Smooth muscle cell (in vitro differentiated cells): ENCODE measurements around the gene HSD3B7. TPM values are rescaled to one million over a fixed set of nuclear protein-coding genes. Genes with fewer than 3 reads are reported as not detected.

Experiments
- DNase-seq: peaks from one replicate; lab custom pipeline; 2025; ENCODE audit not compliant: unreplicated experiment; lab: John Stamatoyannopoulos, UW
- H2AFZ ChIP-seq: fragments of 200-600 bp; sonication (generic); 2 replicates; pipeline ENCODE4 v1.6.0; 2016; ENCODE audit warnings: antibody characterized with exemption, low read depth, mild to moderate bottlenecking
- H3F3A ChIP-seq: fragments of 200-600 bp; sonication (generic); 2 replicates; pipeline ENCODE4 v1.6.0; 2017; ENCODE audit warnings: antibody characterized with exemption, low read depth
- H3K27ac ChIP-seq: fragments of 200-600 bp; sonication (generic); 2 replicates; pipeline ENCODE4 v1.5.1; 2016; ENCODE audit warnings: low read depth, mild to moderate bottlenecking
- H3K27me3 ChIP-seq: fragments of 200-600 bp; sonication (generic); 2 replicates; pipeline ENCODE4 v1.6.1; 2016; ENCODE audit warnings: low read depth, mild to moderate bottlenecking
- H3K36me3 ChIP-seq: fragments of 200-600 bp; sonication (generic); 2 replicates; pipeline ENCODE4 v1.5.1; 2016; ENCODE audit warnings: low read depth
- H3K4me1 ChIP-seq: fragments of 200-600 bp; sonication (generic); 2 replicates; pipeline ENCODE4 v1.5.1; 2016; ENCODE audit warnings: low read depth
- H3K4me2 ChIP-seq: fragments of 200-600 bp; sonication (generic); 2 replicates; pipeline ENCODE4 v1.6.0; 2016; ENCODE audit warnings: mild to moderate bottlenecking
- H3K4me3 ChIP-seq: fragments of 200-600 bp; sonication (generic); 2 replicates; pipeline ENCODE4 v1.5.1; 2016; ENCODE audit warnings: mild to moderate bottlenecking
- H3K79me2 ChIP-seq: fragments of 200-600 bp; sonication (generic); 2 replicates; pipeline ENCODE4 v1.6.0; 2016; ENCODE audit warnings: low read depth, mild to moderate bottlenecking
- H3K9ac ChIP-seq: fragments of 200-600 bp; sonication (generic); 2 replicates; pipeline ENCODE4 v1.6.0; 2016; ENCODE audit warnings: low read depth
- H3K9me3 ChIP-seq: fragments of 200-600 bp; sonication (generic); replicated peaks from 2 replicates; pipeline ENCODE4 v1.5.1; 2016; ENCODE audit warnings: low read depth
- H4K20me1 ChIP-seq: fragments of 200-600 bp; sonication (generic); 2 replicates; pipeline ENCODE4 v1.6.0; 2016; ENCODE audit warnings: low read depth
- CTCF ChIP-seq: fragments of 200-600 bp; sonication (generic); IDR thresholded peaks from 2 replicates; pipeline ENCODE4 v1.5.1; 2017; ENCODE audit warnings: borderline replicate concordance, mild to moderate bottlenecking, antibody characterized with exemption; ENCODE audit not compliant: insufficient read depth, poor library complexity, severe bottlenecking
- WGBS: methylation state at CpG from one replicate; pipeline ENCODE4 v1.1.7; 2016; ENCODE audit warnings: low lambda C conversion rate; 5-methylcytosine and 5-hydroxymethylcytosine counted together
- polyA plus RNA-seq: library from polyadenylated mRNA; unstranded; fragments of >200 nt; fragmentation: Nextera tagmentation; extraction: Ambion mirVana; gene quantifications from 2 replicates; pipeline ENCODE4 v1.2.1, GENCODE V29; 2016
- total RNA-seq: library from RNA; depleted of rRNA; stranded (reverse); fragments of >200 nt; gene quantifications from 2 replicates; pipeline ENCODE4 v1.2.3, GENCODE V29; 2014

The HSD3B7 gene
- total and polyA plus RNA-seq, 2 experiments from 2014 or later = 10.8 to 15.5 TPM

- H3K4me2 ChIP-seq = no peak overlapping the region
- no peak overlapping the region for H3K9ac ChIP-seq
- peaks cover 13% of the 10 kb centered on the region for H3K79me2 ChIP-seq
- peaks cover 11% of the 10 kb centered on the region for H4K20me1 ChIP-seq
- H3K36me3 ChIP-seq = no peaks in the 10 kb centered on the region
- no peak overlapping the region for H3K27ac ChIP-seq
- no peaks in the 10 kb centered on the region for H3K27me3 ChIP-seq
- H3K4me3 ChIP-seq = no peak overlapping the region
- no peaks in the 10 kb centered on the region for H3F3A ChIP-seq
- DNase-seq = no peak
- H3K9me3 ChIP-seq = no peaks in the 10 kb centered on the region
- no peak for TF ChIP-seq CTCF
- 86% methylated on average over 4 of the region's 4 CpGs for WGBS
- H3K4me1 ChIP-seq = no peaks in the 10 kb centered on the region
- H2AFZ ChIP-seq = no peak overlapping the region
Measured at GRCh38 chr16:31031276-31031675, 46.3 kb downstream of the HSD3B7 start.

- Histone ChIP-seq H4K20me1 (peaks cover 11% of the 10 kb centered on the region), H3K4me1 (no peaks in the 10 kb centered on the region), H3K27ac (peak within 1 kb of the TSS; percentile 96), H3K36me3 (no peaks in the 10 kb centered on the region), H3K27me3 (no peaks in the 10 kb centered on the region), H3K9ac (peak within 1 kb of the TSS; percentile 94), H3K9me3 (no peaks in the 10 kb centered on the region), H3F3A (no peaks in the 10 kb centered on the region), H2AFZ (peak within 1 kb of the TSS; percentile 76), H3K4me3 (peak within 1 kb of the TSS; percentile 95), H3K4me2 (peak within 1 kb of the TSS; percentile 92), H3K79me2 (peaks cover 13% of the 10 kb centered on the region)
- 2% methylated on average over 70 of the region's 75 CpGs for WGBS
- peak; percentile 89 for DNase-seq
- no peak for TF ChIP-seq CTCF
Measured at GRCh38 chr16:31032736-31033708, 48.0 kb downstream of the HSD3B7 start, which contains the start of gene STX4. Gene STX4 (plus strand): TSS chr16:31033558. CDS start chr16:31033806, 248 bp downstream.

- TF ChIP-seq CTCF = no peak
Measured at GRCh38 chr16:31033709-31034492, 48.9 kb downstream of the HSD3B7 start.

More at GRCh38 chr16:31033709-31034492, 48.9 kb downstream of the HSD3B7 start:
- no peaks in the 10 kb centered on the region for H3K36me3 ChIP-seq
- H2AFZ ChIP-seq = peak overlapping the region; percentile 76
- H3K27me3 ChIP-seq = no peaks in the 10 kb centered on the region
- H3K79me2 ChIP-seq = peaks cover 13% of the 10 kb centered on the region
- H3K4me3 ChIP-seq = peak overlapping the region; percentile 95
- peak overlapping the region; percentile 96 for H3K27ac ChIP-seq
- peak overlapping the region; percentile 92 for H3K4me2 ChIP-seq
- 1% methylated on average over 43 of the region's 47 CpGs for WGBS
- H4K20me1 ChIP-seq = peaks cover 11% of the 10 kb centered on the region
- H3K9me3 ChIP-seq = no peaks in the 10 kb centered on the region
- peak overlapping the region; percentile 94 for H3K9ac ChIP-seq
- peak; percentile 49 for DNase-seq
- H3K4me1 ChIP-seq = no peaks in the 10 kb centered on the region
- no peaks in the 10 kb centered on the region for H3F3A ChIP-seq
